MCF 10A (cell line): ENCODE data around the gene UPK3A. TPM values are rescaled to one million over a fixed set of nuclear protein-coding genes. Genes with fewer than 3 reads are reported as not detected.

Source experiments
- BruUV-seq: library from RNA; stranded (reverse); fragments of 400-500 nt; replicated peaks from 2 replicates; lab custom pipeline; 2021; lab: Mats Ljungman, UMichigan
- CTCF ChIA-PET: fragments of 300-600 bp; sonication (Branson Sonifier 250); formaldehyde crosslinking; extraction: SDS; loops from one replicate; lab custom pipeline; 2021; ENCODE audit warnings: antibody characterized with exemption, inconsistent platforms; lab: Yijun Ruan, JAX
- POLR2A ChIA-PET: fragments of 300-600, 350-650 bp; sonication (Branson Sonifier 250); formaldehyde crosslinking; extraction: SDS; loops from one replicate; lab custom pipeline; 2020; ENCODE audit warnings: antibody characterized with exemption, inconsistent platforms; lab: Yijun Ruan, JAX
- DNase-seq: peaks from one replicate; pipeline ENCODE4 v3.0.0-alpha.2; 2018; ENCODE audit not compliant: unreplicated experiment
- H3K27ac Mint-ChIP-seq: one replicate; pipeline ENCODE4 v1.8.0; 2022; ENCODE audit warnings: mild to moderate bottlenecking, low read depth, mixed read lengths; ENCODE audit not compliant: unreplicated experiment
- H3K27me3 Mint-ChIP-seq: one replicate; pipeline ENCODE4 v1.8.0; 2022; ENCODE audit warnings: mixed read lengths; ENCODE audit not compliant: insufficient read depth, unreplicated experiment
- H3K36me3 Mint-ChIP-seq: one replicate; pipeline ENCODE4 v1.8.0; 2022; ENCODE audit warnings: mild to moderate bottlenecking, moderate library complexity, mixed read lengths; ENCODE audit not compliant: insufficient read depth, unreplicated experiment
- H3K4me1 Mint-ChIP-seq: one replicate; pipeline ENCODE4 v1.8.0; 2022; ENCODE audit warnings: mixed read lengths; ENCODE audit not compliant: insufficient read depth, unreplicated experiment
- H3K4me3 Mint-ChIP-seq: one replicate; pipeline ENCODE4 v1.8.0; 2022; ENCODE audit warnings: mild to moderate bottlenecking, moderate library complexity, mixed read lengths; ENCODE audit not compliant: unreplicated experiment
- H3K9me3 Mint-ChIP-seq: one replicate; pipeline ENCODE4 v1.8.0; 2022; ENCODE audit warnings: mixed read lengths; ENCODE audit not compliant: unreplicated experiment
- CTCF ChIP-seq: fragments of 200-600 bp; IDR thresholded peaks from one replicate; pipeline ENCODE4 v1.8.0; 2022; ENCODE audit warnings: antibody characterized with exemption, mild to moderate bottlenecking; ENCODE audit not compliant: unreplicated experiment
- intact Hi-C: fragments of 100-400 bp; cut with micrococcal nuclease; formaldehyde crosslinking; loops from 2 replicates; pipeline ENCODE4 v1.14.1; 2022
- total RNA-seq: library from RNA; stranded (reverse); gene quantifications from 2 replicates; pipeline ENCODE4 v1.2.3, GENCODE V29; 2022

The UPK3A gene
- total RNA-seq, 1 experiment from 2014 or later: not detected

GRCh38 chr22:45262931-45263462, 21.8 kb upstream of the UPK3A start:
- Mint-ChIP-seq H3K36me3 (no peaks in the 10 kb centered on the region), H3K27me3 (no peaks in the 10 kb centered on the region), H3K27ac (no peak overlapping the region), H3K4me1 (peaks cover 8% of the 10 kb centered on the region), H3K9me3 (no peaks in the 10 kb centered on the region), H3K4me3 (no peak overlapping the region)
- no TSS peak for BruUV-seq
- no peak for TF ChIP-seq CTCF
- no peak for DNase-seq
- CTCF ChIA-PET: interaction anchor here (0.7 to 1.1 kb wide), 2 partner anchors 117 to 179 kb away, joined by 3 read pairs; no protein-coding TSS in a partner anchor
- POLR2A ChIA-PET: no interaction called here
- intact Hi-C loops: loop anchor here (2.0 to 10.0 kb wide), 5 partner anchors 50 to 441 kb away; partner anchors contain the start of gene NUP50

GRCh38 chr22:45263463-45264269, 21.1 kb upstream of the UPK3A start:
- Mint-ChIP-seq H3K36me3 (no peaks in the 10 kb centered on the region), H3K27me3 (no peaks in the 10 kb centered on the region), H3K9me3 (no peaks in the 10 kb centered on the region), H3K4me3 (no peak overlapping the region), H3K27ac (no peak overlapping the region), H3K4me1 (peaks cover 8% of the 10 kb centered on the region)
- peak; percentile 75 for DNase-seq
- intact Hi-C loops: loop anchor here (2.0 to 10.0 kb wide), 5 partner anchors 51 to 441 kb away; partner anchors contain the start of gene NUP50
- ChIA-PET POLR2A (no interaction called here), CTCF (interaction anchor here (0.6 to 0.7 kb wide), 2 partner anchors 178 to 295 kb away, joined by 3 read pairs; no protein-coding TSS in a partner anchor)
- peak; percentile 63 for TF ChIP-seq CTCF
- BruUV-seq: no TSS peak

- H3K27ac Mint-ChIP-seq: no peak overlapping the region
- intact Hi-C loops: loop anchor here (10.0 kb wide), 1 partner anchor 291 kb away; no protein-coding TSS in a partner anchor
Measured at GRCh38 chr22:45265535-45265934, 19.2 kb upstream of the UPK3A start.

More at GRCh38 chr22:45265535-45265934, 19.2 kb upstream of the UPK3A start:
- peaks cover 8% of the 10 kb centered on the region for H3K4me1 Mint-ChIP-seq
- POLR2A ChIA-PET: interaction anchor here (0.6 kb wide), 1 partner anchor 18 kb away, joined by 4 read pairs; no protein-coding TSS in a partner anchor
- no peak for DNase-seq
- CTCF ChIA-PET: no interaction called here
- no peaks in the 10 kb centered on the region for H3K36me3 Mint-ChIP-seq
- TF ChIP-seq CTCF: no peak
- BruUV-seq: no TSS peak
- no peaks in the 10 kb centered on the region for H3K27me3 Mint-ChIP-seq
- no peak overlapping the region for H3K4me3 Mint-ChIP-seq
- no peaks in the 10 kb centered on the region for H3K9me3 Mint-ChIP-seq
